ENCODE results near the gene TEDC1. TPM values are rescaled to one million over a fixed set of nuclear protein-coding genes. Genes with fewer than 3 reads are reported as not detected.
A peak's percentile ranks its signal among the peaks of the same experiment; 100 is the strongest.

Gene TEDC1
- polyA plus RNA-seq, 1 donor (not counting 4 experiments of a cell fraction or from before 2014, with no cell fraction given), result 5.0 TPM

- H3K4me2 ChIP-seq (ENCODE audit: control insufficient read depth, extremely low read depth, insufficient read depth, low read depth, low read length), result peak overlapping the region; percentile 69
- H3K9ac ChIP-seq (ENCODE audit: control insufficient read depth, extremely low read depth, insufficient read depth, low read length), result peak overlapping the region; percentile 96
- dilution Hi-C loops (cut with MboI; ENCODE audit: extremely low pct_ligation_motif_present, low sequenced_read_pairs), result no loop called here
- no peaks in the 10 kb centered on the region for H3K9me3 ChIP-seq (ENCODE audit: control insufficient read depth, low read depth, low read length)
- H3K79me2 ChIP-seq (ENCODE audit: control insufficient read depth, insufficient read depth, low read length), result no peaks in the 10 kb centered on the region
- peak overlapping the region in 1 of 3 experiments; percentile 66 for H3K4me3 ChIP-seq (ENCODE audit: control insufficient read depth in 2 of 3, extremely low read depth in 1 of 3, insufficient read depth in 2 of 3, low read depth in 1 of 3, low read length in 3 of 3)
- peaks cover 28% of the 10 kb centered on the region for H3K4me1 ChIP-seq (ENCODE audit: control insufficient read depth, extremely low read depth, insufficient read depth, low read length)
- H3K36me3 ChIP-seq (ENCODE audit: control insufficient read depth in 2 of 2, extremely low read depth in 1 of 2, insufficient read depth in 2 of 2, low read length in 2 of 2), result no peaks in the 10 kb centered on the region
- peak overlapping the region; percentile 97 for H3K27ac ChIP-seq (ENCODE audit: control insufficient read depth, insufficient read depth, low read length)
- TF ChIP-seq EZH2 (IDR thresholded peaks at IDR 0.05; ENCODE audit: low read length) (no peak), CTCF (optimal IDR thresholded peaks at IDR 0.05 in 1 of 3, IDR thresholded peaks at IDR 0.05 in 1 of 3, conservative IDR thresholded peaks at IDR 0.05 in 1 of 3; ENCODE audit: extremely low read depth in 1 of 3, insufficient read depth in 2 of 3, low read length in 3 of 3) (peak in 1 of 3 experiments; percentile 20)
- DNase-seq (ENCODE audit: low read depth, low spot score) (peak; percentile 86), FAIRE-seq (peak; percentile 85)
- H3K9me1 ChIP-seq (ENCODE audit: control insufficient read depth, extremely low read depth, insufficient read depth, low read length), result no peaks in the 10 kb centered on the region
- no peaks in the 10 kb centered on the region for H4K20me1 ChIP-seq (ENCODE audit: control insufficient read depth, extremely low read depth, insufficient read depth, low read length)
- peak overlapping the region; percentile 41 for H2AFZ ChIP-seq (ENCODE audit: control insufficient read depth, low read length)
- H3K27me3 ChIP-seq (ENCODE audit: control insufficient read depth, extremely low read depth, insufficient read depth, low read length), result peaks cover 29% of the 10 kb centered on the region
These were observed 9.1 kb upstream of the TEDC1 start for GRCh38 chr14:105481886-105482457.

- FAIRE-seq, result no peak
- peak overlapping the region; percentile 96 for H3K9ac ChIP-seq (ENCODE audit: control insufficient read depth, extremely low read depth, insufficient read depth, low read length)
- H3K4me1 ChIP-seq (ENCODE audit: control insufficient read depth, extremely low read depth, insufficient read depth, low read length), result peaks cover 29% of the 10 kb centered on the region
- TF ChIP-seq EZH2 (IDR thresholded peaks at IDR 0.05; ENCODE audit: low read length) (no peak), CTCF (optimal IDR thresholded peaks at IDR 0.05 in 1 of 3, IDR thresholded peaks at IDR 0.05 in 1 of 3, conservative IDR thresholded peaks at IDR 0.05 in 1 of 3; ENCODE audit: extremely low read depth in 1 of 3, insufficient read depth in 2 of 3, low read length in 3 of 3) (no peak)
- H3K9me3 ChIP-seq (ENCODE audit: control insufficient read depth, low read depth, low read length), result no peaks in the 10 kb centered on the region
- peaks cover 35% of the 10 kb centered on the region for H3K27me3 ChIP-seq (ENCODE audit: control insufficient read depth, extremely low read depth, insufficient read depth, low read length)
- H3K79me2 ChIP-seq (ENCODE audit: control insufficient read depth, insufficient read depth, low read length), result no peaks in the 10 kb centered on the region
- peak overlapping the region; percentile 97 for H3K27ac ChIP-seq (ENCODE audit: control insufficient read depth, insufficient read depth, low read length)
- no peak for DNase-seq (ENCODE audit: low read depth, low spot score)
- no peaks in the 10 kb centered on the region for H4K20me1 ChIP-seq (ENCODE audit: control insufficient read depth, extremely low read depth, insufficient read depth, low read length)
- H3K4me2 ChIP-seq (ENCODE audit: control insufficient read depth, extremely low read depth, insufficient read depth, low read depth, low read length), result peak overlapping the region; percentile 69
- no peak overlapping the region for H2AFZ ChIP-seq (ENCODE audit: control insufficient read depth, low read length)
- H3K36me3 ChIP-seq (ENCODE audit: control insufficient read depth in 2 of 2, extremely low read depth in 1 of 2, insufficient read depth in 2 of 2, low read length in 2 of 2), result no peaks in the 10 kb centered on the region
- no peaks in the 10 kb centered on the region for H3K9me1 ChIP-seq (ENCODE audit: control insufficient read depth, extremely low read depth, insufficient read depth, low read length)
- dilution Hi-C loops (cut with MboI; ENCODE audit: extremely low pct_ligation_motif_present, low sequenced_read_pairs), result no loop called here
- H3K4me3 ChIP-seq (ENCODE audit: control insufficient read depth in 2 of 3, extremely low read depth in 1 of 3, insufficient read depth in 2 of 3, low read depth in 1 of 3, low read length in 3 of 3), result no peak overlapping the region
These were observed 8.4 kb upstream of the TEDC1 start for GRCh38 chr14:105482486-105483110.

Measured in keratinocyte (primary cell).